ENCODE results near the gene IGF2R.

The IGF2R gene

GRCh38 chr6:159981403-159982245 lies 12.7 kb downstream of the IGF2R start:
- DNase-seq (ENCODE audit: insufficient read length, low spot score) (no peak), FAIRE-seq (no peak)
- TF ChIP-seq, protein P1, sequence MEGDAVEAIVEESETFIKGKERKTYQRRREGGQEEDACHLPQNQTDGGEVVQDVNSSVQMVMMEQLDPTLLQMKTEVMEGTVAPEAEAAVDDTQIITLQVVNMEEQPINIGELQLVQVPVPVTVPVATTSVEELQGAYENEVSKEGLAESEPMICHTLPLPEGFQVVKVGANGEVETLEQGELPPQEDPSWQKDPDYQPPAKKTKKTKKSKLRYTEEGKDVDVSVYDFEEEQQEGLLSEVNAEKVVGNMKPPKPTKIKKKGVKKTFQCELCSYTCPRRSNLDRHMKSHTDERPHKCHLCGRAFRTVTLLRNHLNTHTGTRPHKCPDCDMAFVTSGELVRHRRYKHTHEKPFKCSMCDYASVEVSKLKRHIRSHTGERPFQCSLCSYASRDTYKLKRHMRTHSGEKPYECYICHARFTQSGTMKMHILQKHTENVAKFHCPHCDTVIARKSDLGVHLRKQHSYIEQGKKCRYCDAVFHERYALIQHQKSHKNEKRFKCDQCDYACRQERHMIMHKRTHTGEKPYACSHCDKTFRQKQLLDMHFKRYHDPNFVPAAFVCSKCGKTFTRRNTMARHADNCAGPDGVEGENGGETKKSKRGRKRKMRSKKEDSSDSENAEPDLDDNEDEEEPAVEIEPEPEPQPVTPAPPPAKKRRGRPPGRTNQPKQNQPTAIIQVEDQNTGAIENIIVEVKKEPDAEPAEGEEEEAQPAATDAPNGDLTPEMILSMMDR (IDR thresholded peaks at IDR 0.05; ENCODE audit: insufficient read depth, missing control alignments): no peak

DNA sequence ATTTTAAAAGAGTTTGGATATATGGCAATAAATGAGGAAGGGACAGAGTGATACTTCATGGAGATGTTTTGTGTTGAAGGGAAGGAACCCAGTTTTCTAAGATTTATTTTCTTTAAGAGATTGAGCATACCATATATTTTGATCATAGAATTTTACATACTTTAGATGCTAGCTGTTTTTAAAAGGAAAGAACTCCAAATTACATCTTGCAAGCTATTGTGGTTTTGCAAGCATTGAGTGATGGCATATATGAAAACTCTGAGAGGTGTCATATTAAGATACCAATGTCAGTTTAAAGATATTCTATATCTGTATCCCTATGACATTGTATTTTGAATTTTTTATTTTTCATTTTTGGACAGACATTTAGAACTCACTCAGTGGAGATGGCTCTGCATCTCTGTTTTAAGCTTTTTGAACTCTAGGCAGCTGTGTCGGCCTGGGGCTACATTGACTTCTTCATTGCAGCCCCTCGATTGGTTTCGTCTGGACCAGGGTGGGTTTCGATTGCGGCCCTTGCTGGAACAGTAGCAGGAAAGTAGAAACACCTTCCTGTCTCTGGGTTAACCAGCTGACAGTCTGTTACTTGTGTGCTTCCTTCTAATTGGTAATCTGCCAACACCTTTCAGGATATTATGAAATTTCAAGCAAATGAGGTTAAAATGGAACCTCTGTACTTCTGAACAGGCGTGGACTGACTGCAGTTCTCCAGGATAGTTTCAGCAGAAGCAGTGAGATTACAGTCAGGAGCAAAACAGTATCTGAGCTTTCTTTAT lies 14.0 kb downstream of the IGF2R start:
- TF ChIP-seq, protein P1 (IDR thresholded peaks at IDR 0.05; ENCODE audit: insufficient read depth, missing control alignments): no peak
- FAIRE-seq: no peak
- no peak for DNase-seq (ENCODE audit: insufficient read length, low spot score)

DNA sequence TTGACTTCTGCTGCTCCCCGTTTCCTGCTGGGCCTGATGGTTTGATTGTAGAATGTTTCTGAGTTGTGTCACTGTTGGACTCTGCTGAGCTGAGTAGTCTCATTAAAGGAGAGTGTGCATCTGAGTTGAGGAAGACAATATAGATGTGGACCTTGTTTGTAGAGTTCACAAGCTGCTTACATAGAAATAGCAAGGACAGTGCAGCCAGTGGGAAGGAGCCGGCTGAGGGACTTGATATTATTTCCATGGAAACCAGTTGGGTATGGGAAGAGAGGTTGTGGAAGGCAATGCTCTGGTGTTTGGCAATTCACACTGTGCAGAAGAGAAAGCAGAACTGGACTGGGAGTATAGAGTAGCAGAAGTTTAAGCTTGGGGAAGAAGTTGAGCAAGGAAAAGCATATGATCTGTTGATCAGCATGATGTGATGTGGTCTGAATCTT lies 14.8 kb downstream of the IGF2R start:
- FAIRE-seq (no peak), DNase-seq (ENCODE audit: insufficient read length, low spot score) (no peak)
- TF ChIP-seq, protein P1 (IDR thresholded peaks at IDR 0.05; ENCODE audit: insufficient read depth, missing control alignments): no peak

- DNase-seq (ENCODE audit: insufficient read length, low spot score) (no peak), FAIRE-seq (no peak)
- TF ChIP-seq, protein P1 (IDR thresholded peaks at IDR 0.05; ENCODE audit: insufficient read depth, missing control alignments): no peak
Observed at GRCh38 chr6:159984268-159984786, 15.4 kb downstream of the IGF2R start.

DNA sequence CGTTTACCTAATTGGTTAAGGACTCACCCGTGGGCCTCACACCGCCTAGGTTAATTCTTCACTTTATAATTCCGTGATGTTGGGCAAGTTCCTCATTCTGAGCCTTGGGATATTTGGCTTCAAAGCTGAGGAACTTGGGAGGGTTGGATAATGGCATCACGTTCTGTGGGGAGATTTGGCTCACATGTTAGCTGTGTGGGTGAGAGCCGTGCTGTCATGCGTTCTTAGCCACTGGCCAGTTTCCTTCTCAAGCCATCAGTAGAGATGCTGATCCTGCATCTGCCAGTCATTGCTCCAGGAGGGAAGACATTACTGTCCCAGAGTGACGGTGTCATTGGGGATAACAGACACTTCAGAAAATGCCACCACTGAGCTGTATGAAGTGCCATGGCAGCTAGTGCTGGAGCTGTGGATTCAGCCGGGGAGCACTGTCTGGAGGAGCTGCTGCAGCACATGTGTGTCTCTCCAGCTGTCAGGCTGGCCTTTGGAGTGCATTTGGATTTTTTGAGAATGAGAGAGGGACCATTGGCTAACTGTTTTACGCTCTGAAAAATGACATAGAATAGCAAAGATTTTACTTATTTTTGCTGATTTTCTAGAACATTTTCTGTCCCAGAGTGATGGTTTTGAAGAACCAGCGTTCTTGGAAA lies 16.5 kb downstream of the IGF2R start:
- TF ChIP-seq, protein P1 (IDR thresholded peaks at IDR 0.05; ENCODE audit: insufficient read depth, missing control alignments): no peak
- DNase-seq (ENCODE audit: insufficient read length, low spot score) (no peak), FAIRE-seq (no peak)

DNA sequence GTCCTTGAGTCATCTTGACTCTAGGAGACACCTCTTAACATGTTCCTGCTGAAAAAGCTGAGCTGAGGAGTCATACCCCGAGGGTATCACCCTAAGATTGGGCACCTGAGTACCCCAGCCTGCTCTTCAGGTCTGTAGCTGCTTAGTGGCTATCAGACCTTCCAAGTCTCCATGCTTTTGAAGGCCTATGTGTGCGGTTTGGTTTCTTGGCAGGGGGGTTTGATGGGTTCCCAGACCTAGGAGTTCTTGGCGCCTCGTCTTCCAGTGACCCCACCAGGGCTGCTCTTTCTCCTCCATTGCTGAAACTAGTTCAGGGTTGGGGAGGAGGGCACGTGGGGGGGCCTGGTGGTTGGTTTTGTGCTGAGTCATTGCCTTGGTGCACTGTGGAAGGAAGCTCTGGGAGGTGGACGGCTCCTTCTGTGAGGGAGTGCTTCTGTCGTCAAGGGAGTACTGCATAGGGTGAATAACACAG lies 20.1 kb downstream of the IGF2R start:
- FAIRE-seq (no peak), DNase-seq (ENCODE audit: insufficient read length, low spot score) (no peak)
- TF ChIP-seq, protein P1 (IDR thresholded peaks at IDR 0.05; ENCODE audit: insufficient read depth, missing control alignments): no peak
